8988T (cell line): ENCODE results near the gene DCLK2.

Experiments used
- DNase-seq: peaks from one replicate; pipeline ENCODE4 v3.0.0; 2011

The DCLK2 gene

GRCh38 chr4:150070464-150071170 lies 7.6 kb upstream of the DCLK2 start:
- DNase-seq, result no peak

DNA sequence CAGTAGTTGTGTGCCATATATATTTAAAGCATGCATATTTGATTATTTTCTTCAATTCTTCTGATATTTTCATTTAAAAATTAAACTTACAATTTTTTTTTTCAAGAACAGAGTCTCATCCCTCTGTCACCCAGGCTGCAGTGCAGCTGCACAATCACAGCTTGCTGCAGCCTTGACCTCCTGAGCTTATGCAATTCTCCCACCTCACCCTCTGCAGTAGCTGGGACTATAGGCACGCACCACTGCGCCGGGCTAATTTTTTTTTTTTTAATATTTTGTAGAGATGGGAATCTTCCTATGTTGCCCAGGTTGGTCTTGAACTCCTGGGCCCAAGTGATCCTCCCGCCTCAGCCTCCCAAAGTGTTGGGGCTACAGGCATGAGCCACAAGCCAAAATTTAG lies 5.8 kb upstream of the DCLK2 start:
- DNase-seq, result no peak

GRCh38 chr4:150072906-150073714 lies 5.1 kb upstream of the DCLK2 start:
- DNase-seq, result no peak

DNA sequence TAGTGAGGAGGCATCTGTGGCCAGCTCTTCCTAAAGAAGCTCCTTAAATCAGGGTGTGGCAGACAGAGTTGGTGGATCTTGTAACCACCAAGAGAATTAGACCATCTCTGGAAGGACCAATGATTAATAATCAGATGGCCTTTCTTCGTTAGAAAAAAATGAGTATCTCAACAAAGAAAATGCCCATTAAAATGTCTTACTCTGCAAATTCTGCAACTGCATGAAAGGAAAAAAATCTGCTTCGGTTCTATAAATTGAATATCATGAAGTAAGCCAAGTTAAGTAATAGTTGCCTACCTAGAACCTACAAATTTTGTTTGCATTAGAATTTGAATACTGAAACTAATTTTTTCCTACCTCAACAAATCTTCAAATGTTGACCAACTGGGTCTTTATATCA lies 4.2 kb upstream of the DCLK2 start:
- no peak for DNase-seq

- no peak for DNase-seq
Measured at GRCh38 chr4:150078579-150079080, 385 bp downstream of the DCLK2 start.

DNA sequence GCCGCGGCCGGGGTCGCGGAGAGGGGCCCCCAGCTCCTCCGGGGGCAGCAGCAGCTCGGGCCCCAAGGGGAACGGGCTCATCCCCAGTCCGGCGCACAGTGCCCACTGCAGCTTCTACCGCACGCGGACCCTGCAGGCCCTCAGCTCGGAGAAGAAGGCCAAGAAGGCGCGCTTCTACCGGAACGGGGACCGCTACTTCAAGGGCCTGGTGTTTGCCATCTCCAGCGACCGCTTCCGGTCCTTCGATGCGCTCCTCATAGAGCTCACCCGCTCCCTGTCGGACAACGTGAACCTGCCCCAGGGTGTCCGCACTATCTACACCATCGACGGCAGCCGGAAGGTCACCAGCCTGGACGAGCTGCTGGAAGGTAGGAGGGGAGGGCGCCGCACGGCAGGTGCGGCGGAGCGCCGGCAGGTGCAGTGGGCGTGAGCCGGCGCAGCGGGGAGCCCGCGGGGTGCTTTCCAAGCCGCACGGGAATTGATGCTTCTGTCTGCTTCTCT lies 886 bp downstream of the DCLK2 start:
- DNase-seq, result no peak

DNA sequence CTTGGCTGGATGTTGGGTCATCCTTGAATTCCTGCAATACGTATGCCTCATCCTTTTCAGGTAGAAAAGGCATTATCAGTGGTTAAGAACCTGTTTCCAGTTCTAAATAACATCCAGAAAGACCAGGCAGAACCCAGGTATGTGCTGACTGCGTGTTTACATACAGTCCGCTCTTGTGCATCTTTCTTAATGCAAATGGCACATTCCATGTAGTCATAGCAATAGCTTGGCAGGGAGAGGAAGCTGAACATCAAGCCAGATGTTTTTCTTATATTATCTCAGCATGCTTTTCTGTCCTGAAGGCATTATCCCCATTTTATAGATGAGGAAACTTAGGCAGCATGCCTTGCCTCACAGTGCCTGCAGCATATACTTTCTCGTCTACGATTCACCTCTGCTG lies 2.1 kb downstream of the DCLK2 start:
- DNase-seq, result no peak

- DNase-seq, result no peak
Measured at GRCh38 chr4:150080875-150081274, 2.6 kb downstream of the DCLK2 start.

DNA sequence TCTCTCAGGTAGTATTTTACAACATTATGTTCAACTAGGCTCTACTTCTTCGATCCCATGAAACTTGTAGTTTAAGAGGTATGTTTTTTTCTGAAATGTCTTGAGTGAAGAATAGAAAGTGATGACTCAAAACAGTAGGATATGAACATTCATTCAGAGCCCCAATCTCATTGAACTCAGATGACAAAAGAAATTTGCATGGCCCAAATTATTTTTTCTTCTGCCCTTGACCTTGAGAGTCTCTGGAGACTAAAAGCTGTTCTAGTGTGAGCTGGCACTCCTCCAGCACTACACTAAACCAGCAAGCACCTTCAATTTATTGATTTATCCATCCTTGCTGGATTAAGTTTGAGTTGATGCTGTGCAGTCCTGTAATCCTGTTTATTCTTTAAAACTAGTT lies 4.0 kb downstream of the DCLK2 start:
- DNase-seq, result no peak

DNA sequence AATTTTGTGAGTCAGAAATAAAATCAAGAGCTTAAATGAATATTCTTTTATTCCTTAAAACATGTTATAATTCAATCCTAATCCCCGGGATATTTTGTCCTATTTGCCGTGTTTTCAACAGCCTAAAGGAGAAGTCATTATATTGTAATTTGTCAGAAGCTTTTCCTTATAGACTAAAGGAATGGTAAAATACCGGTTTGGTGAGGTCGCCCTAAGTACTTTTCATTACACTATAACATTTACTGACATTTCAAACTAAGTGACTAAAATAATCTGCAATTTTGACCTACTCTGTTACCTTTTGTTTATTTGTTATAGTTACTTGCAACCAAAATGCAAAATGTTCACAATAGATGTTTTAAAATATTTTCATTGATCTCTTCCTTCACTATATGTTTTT lies 8.8 kb downstream of the DCLK2 start:
- no peak for DNase-seq

DNA sequence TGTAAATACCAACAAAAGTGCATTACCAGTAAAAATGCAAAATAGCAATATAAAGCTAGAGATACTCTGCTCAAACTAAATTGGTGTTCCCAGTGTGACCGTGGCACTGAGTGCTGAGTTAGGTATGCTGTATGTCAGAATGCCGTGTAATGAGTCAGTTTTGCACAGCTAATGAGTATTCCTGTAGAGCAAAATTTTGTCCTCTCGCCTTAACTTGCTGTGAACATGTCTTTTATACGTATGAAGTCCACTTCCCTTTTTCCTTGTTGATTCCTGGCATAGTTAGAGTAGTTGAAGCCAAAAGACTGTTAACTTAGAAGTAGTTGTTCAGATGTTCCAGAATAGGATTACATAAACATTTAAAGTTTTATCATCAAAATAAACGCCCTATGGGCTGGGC lies 11.5 kb downstream of the DCLK2 start:
- DNase-seq, result no peak

GRCh38 chr4:150090836-150091235 lies 12.6 kb downstream of the DCLK2 start:
- DNase-seq, result no peak

GRCh38 chr4:150094676-150095075 lies 16.4 kb downstream of the DCLK2 start:
- no peak for DNase-seq

- DNase-seq, result no peak
Measured at GRCh38 chr4:150096625-150097024, 18.4 kb downstream of the DCLK2 start.

DNA sequence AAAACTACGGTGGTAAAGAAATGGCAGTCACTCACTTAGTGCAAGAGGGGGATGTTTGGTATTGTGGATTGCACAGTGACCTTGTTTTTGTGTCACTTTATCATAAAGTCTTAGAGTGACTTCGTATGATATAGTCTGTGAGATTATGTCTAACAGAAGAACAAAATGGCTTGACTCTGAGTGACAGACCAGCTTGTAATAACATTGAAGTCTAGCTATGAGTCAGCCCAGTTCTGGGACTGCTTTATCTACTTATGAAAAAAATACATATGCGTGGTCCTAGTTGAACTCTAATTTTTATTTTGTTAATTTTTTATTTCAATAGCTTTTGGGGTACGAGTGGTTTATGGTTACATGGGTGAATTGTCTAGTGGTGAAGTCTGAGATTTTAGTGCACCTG lies 20.0 kb downstream of the DCLK2 start:
- DNase-seq, result no peak

DNA sequence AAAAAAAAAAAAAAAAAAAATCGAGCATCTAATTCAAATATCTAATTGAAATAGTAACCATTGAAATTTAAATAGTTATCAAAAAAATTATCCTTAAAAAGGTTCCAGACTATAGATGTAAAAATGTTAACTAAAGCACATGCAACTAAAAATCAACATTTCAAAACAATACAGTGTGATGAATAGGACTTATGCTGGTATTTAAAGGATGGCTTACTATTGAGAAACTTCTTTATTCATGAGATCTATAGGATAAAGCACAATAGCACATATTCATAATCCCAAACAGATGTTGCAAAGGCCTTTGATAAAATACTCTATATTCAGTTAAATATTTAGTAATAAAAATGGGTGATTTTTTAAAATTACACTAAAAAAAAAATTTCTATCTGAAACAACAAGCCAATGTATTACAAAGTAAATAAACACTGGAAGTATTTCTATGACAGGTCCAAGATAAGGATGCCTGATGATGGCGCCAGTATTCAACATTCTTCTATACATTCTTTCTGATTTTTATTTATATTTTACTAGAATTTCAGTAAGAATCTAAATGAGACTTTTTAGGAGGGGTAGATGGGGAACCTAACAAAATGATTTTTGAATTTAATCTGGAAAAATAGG lies 26.3 kb downstream of the DCLK2 start:
- no peak for DNase-seq

- DNase-seq, result no peak
Measured at GRCh38 chr4:150106886-150107285, 28.6 kb downstream of the DCLK2 start.

DNA sequence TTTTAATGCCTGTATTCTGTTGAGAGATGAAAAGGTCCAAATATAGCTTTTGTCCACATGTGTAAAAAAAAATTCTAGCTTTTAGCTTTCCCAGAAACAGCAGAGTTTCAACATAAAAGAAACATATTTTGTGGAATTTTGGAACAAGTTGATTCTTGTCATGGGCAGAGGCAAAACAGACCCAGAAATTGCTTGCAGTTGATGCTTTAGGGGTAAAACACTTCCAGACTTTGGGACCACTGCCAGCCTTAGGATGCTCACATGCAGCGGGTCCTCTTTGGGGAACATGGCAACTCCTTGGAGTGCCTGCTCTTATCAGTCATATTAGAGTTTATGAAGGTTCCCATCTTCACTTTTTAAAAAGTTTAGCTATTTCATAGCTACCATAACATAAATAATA lies 30.4 kb downstream of the DCLK2 start:
- DNase-seq, result no peak

- DNase-seq, result no peak
Measured at GRCh38 chr4:150114641-150115040, 36.4 kb downstream of the DCLK2 start.

GRCh38 chr4:150115851-150116250 lies 37.6 kb downstream of the DCLK2 start:
- no peak for DNase-seq

DNA sequence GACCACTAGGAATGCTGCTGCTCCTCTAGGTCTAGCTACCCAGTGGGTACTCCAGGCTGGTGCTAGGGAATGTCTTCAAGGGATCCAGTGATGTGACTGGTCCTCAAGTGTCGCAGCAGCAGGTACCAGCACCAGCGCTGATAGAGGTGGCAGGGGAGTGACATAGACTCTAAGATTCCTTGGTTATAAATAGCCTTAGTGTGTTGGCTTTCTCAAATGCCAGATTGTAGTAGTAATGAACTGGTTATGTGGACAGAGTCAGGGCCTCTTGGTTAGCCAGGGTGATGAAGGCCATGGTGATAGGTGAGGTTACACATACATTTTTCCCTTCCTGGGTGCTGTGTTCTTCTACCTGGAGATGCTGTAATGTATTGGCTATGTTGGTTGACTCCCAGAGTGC lies 38.3 kb downstream of the DCLK2 start:
- DNase-seq, result no peak

- no peak for DNase-seq
Measured at GRCh38 chr4:150117094-150117493, 38.8 kb downstream of the DCLK2 start.

GRCh38 chr4:150117629-150118028 lies 39.4 kb downstream of the DCLK2 start:
- no peak for DNase-seq

- no peak for DNase-seq
Measured at GRCh38 chr4:150119492-150119891, 41.2 kb downstream of the DCLK2 start.
